ENCODE measurements around the gene OPCML. TPM values are rescaled to one million over a fixed set of nuclear protein-coding genes. Genes with fewer than 3 reads are reported as not detected.
A peak's percentile ranks its signal among the peaks of the same experiment; 100 is the strongest.

OPCML gene
- total and polyA plus RNA-seq, 2 donors from 2014 or later, result 0.77 to 1.1 TPM

DNA sequence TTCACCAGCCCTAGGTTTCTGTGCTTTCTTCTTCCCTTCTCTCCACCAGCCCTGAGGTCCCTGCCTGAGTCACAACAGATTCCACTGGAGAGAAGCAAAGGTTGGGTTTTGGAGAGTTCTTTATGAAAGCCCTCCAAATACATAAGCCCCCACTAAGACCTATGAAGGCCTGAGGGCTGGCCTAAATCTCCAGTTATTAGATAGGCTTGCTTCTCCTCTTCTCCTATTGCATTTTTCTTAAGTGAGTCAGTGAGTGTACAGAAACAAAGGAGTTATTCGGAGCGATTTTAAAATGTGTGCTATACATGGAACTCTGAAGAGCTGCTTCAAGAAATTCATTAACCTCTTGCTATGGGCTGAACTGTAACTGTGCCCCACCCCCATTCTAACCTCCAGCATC lies 1057.3 kb downstream of the OPCML start:
- intact Hi-C loops (cut with DNase I), result no loop called here
- FAIRE-seq, result no peak
- no peak overlapping the region for H3K9ac ChIP-seq (ENCODE audit: low read length in 3 of 3)
- no peak overlapping the region for H3K4me3 ChIP-seq (ENCODE audit: low read length in 3 of 3)
- TF ChIP-seq, protein P1, sequence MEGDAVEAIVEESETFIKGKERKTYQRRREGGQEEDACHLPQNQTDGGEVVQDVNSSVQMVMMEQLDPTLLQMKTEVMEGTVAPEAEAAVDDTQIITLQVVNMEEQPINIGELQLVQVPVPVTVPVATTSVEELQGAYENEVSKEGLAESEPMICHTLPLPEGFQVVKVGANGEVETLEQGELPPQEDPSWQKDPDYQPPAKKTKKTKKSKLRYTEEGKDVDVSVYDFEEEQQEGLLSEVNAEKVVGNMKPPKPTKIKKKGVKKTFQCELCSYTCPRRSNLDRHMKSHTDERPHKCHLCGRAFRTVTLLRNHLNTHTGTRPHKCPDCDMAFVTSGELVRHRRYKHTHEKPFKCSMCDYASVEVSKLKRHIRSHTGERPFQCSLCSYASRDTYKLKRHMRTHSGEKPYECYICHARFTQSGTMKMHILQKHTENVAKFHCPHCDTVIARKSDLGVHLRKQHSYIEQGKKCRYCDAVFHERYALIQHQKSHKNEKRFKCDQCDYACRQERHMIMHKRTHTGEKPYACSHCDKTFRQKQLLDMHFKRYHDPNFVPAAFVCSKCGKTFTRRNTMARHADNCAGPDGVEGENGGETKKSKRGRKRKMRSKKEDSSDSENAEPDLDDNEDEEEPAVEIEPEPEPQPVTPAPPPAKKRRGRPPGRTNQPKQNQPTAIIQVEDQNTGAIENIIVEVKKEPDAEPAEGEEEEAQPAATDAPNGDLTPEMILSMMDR (IDR thresholded peaks at IDR 0.05; ENCODE audit: borderline replicate concordance, extremely low read depth, insufficient read depth), result no peak
- DNase-seq, result no peak
- H3K27me3 ChIP-seq (ENCODE audit: control insufficient read depth, insufficient read depth, low read length), result no peaks in the 10 kb centered on the region
- H3K4me1 ChIP-seq (ENCODE audit: control insufficient read depth in 2 of 3, insufficient read depth in 2 of 3, low read depth in 1 of 3, low read length in 3 of 3), result no peaks in the 10 kb centered on the region
- H3K9me3 ChIP-seq (ENCODE audit: control insufficient read depth in 2 of 3, insufficient read depth in 1 of 3, low read length in 3 of 3), result no peaks in the 10 kb centered on the region
- H3K27ac ChIP-seq (ENCODE audit: low read depth in 2 of 2, low read length in 2 of 2), result no peak overlapping the region
- no peaks in the 10 kb centered on the region for H3K36me3 ChIP-seq (ENCODE audit: control insufficient read depth in 2 of 3, insufficient read depth in 3 of 3, low read length in 3 of 3)

DNA sequence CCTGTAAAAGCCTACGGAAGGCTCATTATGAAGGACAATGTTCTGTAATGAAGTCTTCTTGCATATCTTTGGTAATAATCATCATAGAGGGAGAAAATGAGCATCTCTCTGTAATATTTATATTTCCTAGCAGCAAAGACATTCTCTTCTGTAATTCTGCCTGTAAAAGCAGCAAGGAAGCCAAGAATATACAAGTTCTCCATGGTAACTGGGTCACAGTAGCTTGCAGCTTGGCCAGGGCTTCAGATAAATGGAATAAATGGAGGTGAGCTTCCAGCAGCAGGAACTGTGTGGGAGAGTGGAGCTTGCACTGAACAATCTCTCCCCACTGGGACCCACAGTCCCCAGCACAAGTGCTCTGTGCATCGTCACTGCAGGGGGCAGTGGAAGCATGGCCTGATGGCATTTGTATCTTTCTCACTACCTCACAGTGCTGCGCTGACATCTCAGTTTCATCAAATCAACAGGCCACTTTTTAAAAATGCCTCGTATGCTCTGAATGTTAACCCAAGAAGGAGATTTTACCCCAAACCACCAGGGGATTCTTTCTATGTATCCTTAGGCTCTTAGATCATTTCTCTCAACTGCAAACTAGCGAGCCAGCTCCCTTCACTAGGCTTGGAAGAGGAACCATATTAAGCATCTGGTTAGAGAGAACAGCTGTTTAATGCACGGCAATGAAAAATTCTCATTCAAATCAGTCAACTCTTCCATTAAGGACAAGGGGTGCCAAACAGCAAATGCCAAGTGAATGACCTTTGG lies 1059.7 kb downstream of the OPCML start:
- peak in 1 of 5 donors; percentile 64 for DNase-seq
- no peak overlapping the region for H3K4me3 ChIP-seq (ENCODE audit: low read length in 3 of 3)
- H3K4me1 ChIP-seq (ENCODE audit: control insufficient read depth in 2 of 3, insufficient read depth in 2 of 3, low read depth in 1 of 3, low read length in 3 of 3), result no peaks in the 10 kb centered on the region
- intact Hi-C loops (cut with DNase I), result no loop called here
- no peaks in the 10 kb centered on the region for H3K27me3 ChIP-seq (ENCODE audit: control insufficient read depth, insufficient read depth, low read length)
- H3K9ac ChIP-seq (ENCODE audit: low read length in 3 of 3), result no peak overlapping the region
- H3K36me3 ChIP-seq (ENCODE audit: control insufficient read depth in 2 of 3, insufficient read depth in 3 of 3, low read length in 3 of 3), result no peaks in the 10 kb centered on the region
- H3K9me3 ChIP-seq (ENCODE audit: control insufficient read depth in 2 of 3, insufficient read depth in 1 of 3, low read length in 3 of 3), result no peaks in the 10 kb centered on the region
- TF ChIP-seq, protein P1 (IDR thresholded peaks at IDR 0.05; ENCODE audit: borderline replicate concordance, extremely low read depth, insufficient read depth), result no peak
- H3K27ac ChIP-seq (ENCODE audit: low read depth in 2 of 2, low read length in 2 of 2), result no peak overlapping the region
- FAIRE-seq, result no peak

DNA sequence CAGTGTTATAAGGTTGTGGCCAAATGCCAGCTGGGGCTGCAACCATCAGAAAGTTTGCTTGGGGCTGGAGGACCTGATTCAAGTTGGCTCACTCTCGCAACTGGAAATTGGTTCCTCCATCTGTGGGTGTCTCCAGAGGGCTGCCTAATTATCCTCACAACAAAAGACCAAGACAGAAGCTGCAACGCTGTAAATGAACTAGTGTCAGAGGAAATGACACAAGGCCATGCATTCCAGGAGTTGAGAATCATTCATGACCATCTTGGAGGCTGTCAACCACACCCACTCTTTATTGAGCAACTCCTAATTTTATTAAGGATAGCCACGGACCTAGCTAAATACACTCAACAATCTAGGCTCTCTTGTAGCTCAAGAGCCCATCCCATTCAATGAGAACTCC lies 1060.8 kb downstream of the OPCML start:
- Histone ChIP-seq H3K9me3 (ENCODE audit: control insufficient read depth in 2 of 3, insufficient read depth in 1 of 3, low read length in 3 of 3) (no peaks in the 10 kb centered on the region), H3K9ac (ENCODE audit: low read length in 3 of 3) (no peak overlapping the region), H3K36me3 (ENCODE audit: control insufficient read depth in 2 of 3, insufficient read depth in 3 of 3, low read length in 3 of 3) (no peaks in the 10 kb centered on the region), H3K27me3 (ENCODE audit: control insufficient read depth, insufficient read depth, low read length) (no peaks in the 10 kb centered on the region), H3K4me3 (ENCODE audit: low read length in 3 of 3) (no peak overlapping the region), H3K27ac (ENCODE audit: low read depth in 2 of 2, low read length in 2 of 2) (no peak overlapping the region), H3K4me1 (ENCODE audit: control insufficient read depth in 2 of 3, insufficient read depth in 2 of 3, low read depth in 1 of 3, low read length in 3 of 3) (no peaks in the 10 kb centered on the region)
- intact Hi-C loops (cut with DNase I), result no loop called here
- DNase-seq (no peak), FAIRE-seq (no peak)
- TF ChIP-seq, protein P1 (IDR thresholded peaks at IDR 0.05; ENCODE audit: borderline replicate concordance, extremely low read depth, insufficient read depth), result no peak

All from kidney (tissue), 14 donors.